H9 (cell line): Measurements from ENCODE around the gene LACRT. TPM values are rescaled to one million over a fixed set of nuclear protein-coding genes. Genes with fewer than 3 reads are reported as not detected.

Source experiments
- DNase-seq: peaks from one replicate; pipeline ENCODE4 v3.0.0-alpha.2; 2017
- H2AFZ ChIP-seq: one replicate; pipeline ENCODE4 v1.6.1; 2013; ENCODE audit warnings: mild to moderate bottlenecking, low read length, control low read depth, moderate library complexity
- H2AK5ac ChIP-seq: 2 replicates; pipeline ENCODE4 v1.6.1; 2013; ENCODE audit warnings: low read length, control low read depth, mixed read lengths; ENCODE audit not compliant: insufficient read length
- H2BK120ac ChIP-seq: one replicate; pipeline ENCODE4 v1.6.1; 2013; ENCODE audit warnings: low read depth, mild to moderate bottlenecking, low read length, control low read depth, inconsistent platforms; ENCODE audit not compliant: poor library complexity, severe bottlenecking
- H2BK12ac ChIP-seq: 2 replicates; pipeline ENCODE4 v1.6.1; 2013; ENCODE audit warnings: low read length, control low read depth, mixed read lengths, low read depth; ENCODE audit not compliant: insufficient read length
- H2BK15ac ChIP-seq: 2 replicates; pipeline ENCODE4 v1.6.1; 2013; ENCODE audit warnings: low read depth, low read length, control low read depth
- H2BK20ac ChIP-seq: one replicate; pipeline ENCODE4 v1.6.1; 2013; ENCODE audit warnings: low read depth, mild to moderate bottlenecking, low read length, control low read depth, inconsistent platforms; ENCODE audit not compliant: poor library complexity, severe bottlenecking
- H2BK5ac ChIP-seq: 2 replicates; pipeline ENCODE4 v1.6.1; 2013; ENCODE audit warnings: low read length, control low read depth, mixed read lengths; ENCODE audit not compliant: insufficient read length
- H3K14ac ChIP-seq: 2 replicates; pipeline ENCODE4 v1.6.1; 2013; ENCODE audit warnings: low read length, control low read depth; ENCODE audit not compliant: insufficient read depth
- H3K18ac ChIP-seq: 2 replicates; pipeline ENCODE4 v1.6.1; 2013; ENCODE audit warnings: low read depth, mild to moderate bottlenecking, mixed read lengths, low read length, control low read depth; ENCODE audit not compliant: insufficient read length
- H3K23ac ChIP-seq: 2 replicates; pipeline ENCODE4 v1.6.1; 2013; ENCODE audit warnings: low read length, control low read depth, mixed read lengths, low read depth; ENCODE audit not compliant: insufficient read length
- H3K23me2 ChIP-seq: 2 replicates; pipeline ENCODE4 v1.6.1; 2013; ENCODE audit warnings: low read depth, mild to moderate bottlenecking, mixed read lengths, low read length, control low read depth; ENCODE audit not compliant: insufficient read length, poor library complexity, severe bottlenecking
- H3K27ac ChIP-seq: 2 replicates; pipeline ENCODE4 v1.5.1; 2013; ENCODE audit warnings: low read length, control low read depth, mixed read lengths, low read depth; ENCODE audit not compliant: insufficient read length
- H3K27me3 ChIP-seq: 2 replicates; pipeline ENCODE4 v1.6.1; 2013; ENCODE audit warnings: low read length, control low read depth, inconsistent platforms; ENCODE audit not compliant: insufficient read depth
- H3K4ac ChIP-seq: 2 replicates; pipeline ENCODE4 v1.6.1; 2013; ENCODE audit warnings: low read depth, mild to moderate bottlenecking, control low read depth, inconsistent platforms, low read length, moderate library complexity
- H3K4me1 ChIP-seq: 2 replicates; pipeline ENCODE4 v1.6.1; 2013; ENCODE audit warnings: low read length, control low read depth, inconsistent platforms; ENCODE audit not compliant: insufficient read depth
- H3K4me2 ChIP-seq: 2 replicates; pipeline ENCODE4 v1.6.1; 2013; ENCODE audit warnings: low read length, control low read depth, mixed read lengths; ENCODE audit not compliant: insufficient read length, insufficient read depth
- H3K56ac ChIP-seq: 2 replicates; pipeline ENCODE4 v1.6.1; 2013; ENCODE audit warnings: low read depth, mild to moderate bottlenecking, mixed read lengths, low read length, control low read depth; ENCODE audit not compliant: insufficient read length
- H3K79me1 ChIP-seq: 2 replicates; pipeline ENCODE4 v1.6.1; 2013; ENCODE audit warnings: low read depth, mild to moderate bottlenecking, moderate library complexity, low read length, control low read depth, inconsistent platforms; ENCODE audit not compliant: insufficient read depth, poor library complexity, severe bottlenecking
- H3K79me2 ChIP-seq: 2 replicates; pipeline ENCODE4 v1.6.1; 2013; ENCODE audit warnings: low read length, control low read depth, inconsistent platforms; ENCODE audit not compliant: insufficient read depth
- H3K9ac ChIP-seq: 2 replicates; pipeline ENCODE4 v1.6.1; 2013; ENCODE audit warnings: low read length, control low read depth, mixed read lengths; ENCODE audit not compliant: insufficient read length; ENCODE audit errors: extremely low read depth
- H3K9me3 ChIP-seq: one replicate; pipeline ENCODE4 v1.6.1; 2013; ENCODE audit warnings: low read depth, low read length, inconsistent platforms; ENCODE audit not compliant: control insufficient read depth
- H3T11ph ChIP-seq: one replicate; pipeline ENCODE4 v1.6.1; 2013; ENCODE audit warnings: mild to moderate bottlenecking, low read length, control low read depth, inconsistent platforms
- H4K20me1 ChIP-seq: one replicate; pipeline ENCODE4 v1.6.1; 2013; ENCODE audit not compliant: control insufficient read depth, insufficient read length, insufficient read depth
- H4K5ac ChIP-seq: 2 replicates; pipeline ENCODE4 v1.6.1; 2013; ENCODE audit warnings: low read depth, mild to moderate bottlenecking, mixed read lengths, low read length, control low read depth; ENCODE audit not compliant: insufficient read length
- H4K8ac ChIP-seq: replicated peaks from 2 replicates; pipeline ENCODE4 v1.6.1; 2013; ENCODE audit warnings: low read length, control low read depth, mixed read lengths, low read depth; ENCODE audit not compliant: insufficient read length
- H4K91ac ChIP-seq: 2 replicates; pipeline ENCODE4 v1.6.1; 2013; ENCODE audit warnings: low read depth, mild to moderate bottlenecking, moderate library complexity, mixed read lengths, low read length, control low read depth; ENCODE audit not compliant: insufficient read length
- H3K27ac Mint-ChIP-seq, 3 experiments: 2 replicates in 2 of 3; 3 replicates in 1 of 3; pipeline ENCODE4 v1.8.0; 2020 to 2021; ENCODE audit warnings: mixed read lengths in 3 of 3, mild to moderate bottlenecking in 1 of 3, moderate library complexity in 1 of 3
- H3K27me3 Mint-ChIP-seq: 2 replicates; pipeline ENCODE4 v1.8.0; 2021; ENCODE audit warnings: low read depth, mild to moderate bottlenecking, moderate library complexity, mixed read lengths
- H3K36me3 Mint-ChIP-seq, 3 experiments: 2 replicates in 2 of 3; 3 replicates in 1 of 3; pipeline ENCODE4 v1.8.0; 2020 to 2021; ENCODE audit warnings: low read depth in 3 of 3, mixed read lengths in 3 of 3; ENCODE audit not compliant: insufficient read depth in 1 of 3
- H3K4me1 Mint-ChIP-seq, 2 experiments: 2 replicates each; pipeline ENCODE4 v1.8.0; 2020; ENCODE audit warnings: mixed read lengths in 2 of 2
- H3K4me3 Mint-ChIP-seq, 2 experiments: 2 replicates in 1 of 2; 3 replicates in 1 of 2; pipeline ENCODE4 v1.8.0; 2020 to 2021; ENCODE audit warnings: mild to moderate bottlenecking in 2 of 2, mixed read lengths in 2 of 2, moderate library complexity in 1 of 2
- H3K9me3 Mint-ChIP-seq, 2 experiments: 2 replicates in 1 of 2; 3 replicates in 1 of 2; pipeline ENCODE4 v1.8.0; 2020; ENCODE audit warnings: mild to moderate bottlenecking in 2 of 2, mixed read lengths in 2 of 2, moderate library complexity in 1 of 2
- CTCF ChIP-seq: fragments of 200-600 bp; sonication (generic); conservative IDR thresholded peaks from 3 replicates; pipeline ENCODE4 v1.8.0; 2021; ENCODE audit warnings: antibody characterized with exemption, mild to moderate bottlenecking
- WGBS: extraction: QIAGEN DNeasy Blood & Tissue Kit; methylation state at CpG from one replicate; pipeline ENCODE4 v1.1.7; 2013; ENCODE audit warnings: missing lambda C conversion rate, low lambda C conversion rate, mixed read lengths; ENCODE audit not compliant: insufficient read length; ENCODE audit errors: extremely low coverage; 5-methylcytosine and 5-hydroxymethylcytosine counted together
- total RNA-seq: library from RNA; stranded (reverse); gene quantifications from 2 replicates; pipeline ENCODE4 v1.2.1, GENCODE V29; 2021

LACRT gene
- total RNA-seq, 1 experiment from 2014 or later = not detected

- no peak within 1 kb of the TSS for H2BK120ac ChIP-seq
- H2BK5ac ChIP-seq = no peak within 1 kb of the TSS
- H2AFZ ChIP-seq = no peak within 1 kb of the TSS
- no peak within 1 kb of the TSS for H4K8ac ChIP-seq
- H3K9me3 ChIP-seq = no peaks in the 10 kb centered on the region
- H3K56ac ChIP-seq = no peak within 1 kb of the TSS
- WGBS = no CpG with 5 or more reads among the region's 77 CpGs
- H3K79me1 ChIP-seq = no peaks in the 10 kb centered on the region
- no peak within 1 kb of the TSS for H2BK20ac ChIP-seq
- no peak within 1 kb of the TSS for H4K91ac ChIP-seq
- peaks cover 3% of the 10 kb centered on the region; the same call in 1 of the 2 replicates for H3K4me1 ChIP-seq
- no peak within 1 kb of the TSS for H2BK12ac ChIP-seq
- Mint-ChIP-seq H3K4me3 (peak within 1 kb of the TSS; percentile 64 to 86), H3K27ac (no peak within 1 kb of the TSS; a peak in 1 of 7 replicates), H3K4me1 (peaks cover 48 to 67% of the 10 kb centered on the region in 2 experiments), H3K9me3 (no peaks in the 10 kb centered on the region; a peak in 1 of 5 replicates), H3K36me3 (no peaks in the 10 kb centered on the region; a peak in 2 of 7 replicates), H3K27me3 (peaks cover 94% of the 10 kb centered on the region)
- peaks cover 14% of the 10 kb centered on the region; the same call in 1 of the 2 replicates for H3K27me3 ChIP-seq
- no peak within 1 kb of the TSS for H3K18ac ChIP-seq
- no peak within 1 kb of the TSS for H3T11ph ChIP-seq
- H2BK15ac ChIP-seq = no peak within 1 kb of the TSS
- no peak within 1 kb of the TSS for H3K23ac ChIP-seq
- no peak within 1 kb of the TSS for H3K9ac ChIP-seq
- no peaks in the 10 kb centered on the region for H4K20me1 ChIP-seq
- H2AK5ac ChIP-seq = no peak within 1 kb of the TSS
- peaks cover 12% of the 10 kb centered on the region for H3K23me2 ChIP-seq
- no peak for TF ChIP-seq CTCF
- no peak within 1 kb of the TSS; the same call in 1 of the 2 replicates for H3K14ac ChIP-seq
- peak; percentile 71 for DNase-seq
- H4K5ac ChIP-seq = no peak within 1 kb of the TSS
- H3K4me2 ChIP-seq = peak within 1 kb of the TSS; percentile 60
- no peaks in the 10 kb centered on the region for H3K79me2 ChIP-seq
- H3K4ac ChIP-seq = no peak within 1 kb of the TSS
- H3K27ac ChIP-seq = no peak within 1 kb of the TSS
Measured at GRCh38 chr12:54588110-54588889, 46.4 kb downstream of the LACRT start, which contains the start of gene PPP1R1A. Gene PPP1R1A (minus strand): TSS chr12:54588659. CDS start chr12:54588488, 171 bp downstream.
